BLaER1 (cell line): ENCODE results near the gene CPTP.
A peak's percentile ranks its signal among the peaks of the same experiment; 100 is the strongest.

Experiments used
- H3K27ac ChIP-seq: shearing (Covaris generic); formaldehyde crosslinking; 2 replicates; pipeline ENCODE4 v1.8.1; 2022
- H3K27me3 ChIP-seq: shearing (Covaris generic); formaldehyde crosslinking; 2 replicates; pipeline ENCODE4 v1.8.1; 2022
- H3K36me3 ChIP-seq: shearing (Covaris generic); formaldehyde crosslinking; 2 replicates; pipeline ENCODE4 v1.8.1; 2022
- H3K4me1 ChIP-seq: shearing (Covaris generic); formaldehyde crosslinking; 2 replicates; pipeline ENCODE4 v1.8.1; 2022
- H3K4me2 ChIP-seq: shearing (Covaris generic); formaldehyde crosslinking; 2 replicates; pipeline ENCODE4 v1.8.1; 2022
- H3K4me3 ChIP-seq: shearing (Covaris generic); formaldehyde crosslinking; 2 replicates; pipeline ENCODE4 v1.8.1; 2022
- H3K9ac ChIP-seq: shearing (Covaris generic); formaldehyde crosslinking; 2 replicates; pipeline ENCODE4 v1.8.1; 2022
- H3K9me3 ChIP-seq: shearing (Covaris generic); formaldehyde crosslinking; 2 replicates; pipeline ENCODE4 v1.8.1; 2022
- H4K20me1 ChIP-seq: shearing (Covaris generic); formaldehyde crosslinking; 2 replicates; pipeline ENCODE4 v1.8.1; 2022
- Cebpa-rat ChIP-seq: shearing (Covaris generic); IDR thresholded peaks from 2 replicates; pipeline ENCODE4 v1.8.1; 2022

Gene CPTP

GRCh38 chr1:1373051-1373814 is 48.6 kb downstream of the CPTP start:
- Histone ChIP-seq H3K27ac (0 out of 2 replicates have a peak overlapping the region, but pooled peaks have one; percentile 99), H3K27me3 (no peaks in the 10 kb centered on the region), H3K36me3 (peaks cover 30% of the 10 kb centered on the region), H3K4me3 (peak overlapping the region; percentile 100), H3K9ac (peak overlapping the region; percentile 98), H4K20me1 (peaks cover 44% of the 10 kb centered on the region), H3K4me1 (peaks cover 62% of the 10 kb centered on the region), H3K4me2 (peak overlapping the region; percentile 100), H3K9me3 (no peaks in the 10 kb centered on the region)
- TF ChIP-seq Cebpa-rat: no peak

- Histone ChIP-seq H3K9me3 (no peaks in the 10 kb centered on the region), H3K36me3 (peaks cover 31% of the 10 kb centered on the region), H3K27me3 (no peaks in the 10 kb centered on the region), H3K9ac (peak overlapping the region; percentile 98), H3K4me2 (peak overlapping the region; percentile 100), H3K4me3 (peak overlapping the region; percentile 100), H4K20me1 (peaks cover 44% of the 10 kb centered on the region), H3K4me1 (peaks cover 62% of the 10 kb centered on the region), H3K27ac (peak overlapping the region; percentile 99)
- TF ChIP-seq Cebpa-rat: no peak
Measured at GRCh38 chr1:1373815-1374588, 49.4 kb downstream of the CPTP start.

- no peak for TF ChIP-seq Cebpa-rat
- Histone ChIP-seq H3K36me3 (peaks cover 35% of the 10 kb centered on the region), H3K9ac (peak overlapping the region; percentile 98), H4K20me1 (peaks cover 44% of the 10 kb centered on the region), H3K4me2 (peak overlapping the region; percentile 100), H3K4me3 (peak overlapping the region; percentile 100), H3K27ac (peak overlapping the region; percentile 99), H3K9me3 (no peaks in the 10 kb centered on the region), H3K4me1 (peaks cover 57% of the 10 kb centered on the region), H3K27me3 (no peaks in the 10 kb centered on the region)
Measured at GRCh38 chr1:1374589-1374928, 50.0 kb downstream of the CPTP start.

GRCh38 chr1:1374929-1375662 is 50.5 kb downstream of the CPTP start, which contains the start of gene AURKAIP1:
TSS of gene AURKAIP1 (minus strand) at chr1:1375207. CDS start at chr1:1374756, 451 bp downstream.
- TF ChIP-seq Cebpa-rat: no peak
- Histone ChIP-seq H3K9me3 (no peaks in the 10 kb centered on the region), H3K4me3 (peak within 1 kb of the TSS; percentile 100), H3K4me1 (peaks cover 51% of the 10 kb centered on the region), H3K4me2 (peak within 1 kb of the TSS; percentile 100), H3K36me3 (peaks cover 36% of the 10 kb centered on the region), H3K9ac (peak within 1 kb of the TSS; percentile 98), H3K27ac (peak within 1 kb of the TSS; percentile 99), H3K27me3 (no peaks in the 10 kb centered on the region), H4K20me1 (peaks cover 44% of the 10 kb centered on the region)

- H3K4me2 ChIP-seq: no peak overlapping the region
- no peak overlapping the region for H3K27ac ChIP-seq
- no peaks in the 10 kb centered on the region for H3K9me3 ChIP-seq
- H3K4me3 ChIP-seq: no peak overlapping the region
- H4K20me1 ChIP-seq: peaks cover 45% of the 10 kb centered on the region
- H3K36me3 ChIP-seq: peaks cover 52% of the 10 kb centered on the region
- H3K4me1 ChIP-seq: peaks cover 35% of the 10 kb centered on the region
- H3K27me3 ChIP-seq: no peaks in the 10 kb centered on the region
- no peak overlapping the region for H3K9ac ChIP-seq
- TF ChIP-seq Cebpa-rat: no peak
Measured at GRCh38 chr1:1376551-1377226, 52.1 kb downstream of the CPTP start.

- Histone ChIP-seq H3K27me3 (no peaks in the 10 kb centered on the region), H3K9me3 (no peaks in the 10 kb centered on the region), H4K20me1 (peaks cover 45% of the 10 kb centered on the region), H3K4me2 (no peak overlapping the region), H3K4me3 (no peak overlapping the region), H3K9ac (no peak overlapping the region), H3K36me3 (peaks cover 54% of the 10 kb centered on the region), H3K4me1 (peaks cover 25% of the 10 kb centered on the region), H3K27ac (no peak overlapping the region)
- TF ChIP-seq Cebpa-rat: no peak
Measured at GRCh38 chr1:1377540-1378205, 53.1 kb downstream of the CPTP start.
